Right ventricle myocardium inferior (tissue), 1 donor: ENCODE results near the gene PXMP4. TPM values are rescaled to one million over a fixed set of nuclear protein-coding genes. Genes with fewer than 3 reads are reported as not detected.

Source experiments
- ATAC-seq: fragments of 200-7000 bp; cut with Tn5 transposase; one replicate; pipeline ENCODE4 v1.9.1; 2020; ENCODE audit warnings: mild to moderate bottlenecking, moderate library complexity
- DNase-seq: peaks from one replicate; pipeline ENCODE4 v3.0.0; 2021; ENCODE audit errors: missing footprints
- intact Hi-C: fragments of 100-400 bp; cut with DNase I; formaldehyde crosslinking; loops from one replicate; pipeline ENCODE4 v1.11.0; 2022
- total RNA-seq: library from RNA; stranded (reverse); fragmentation: NEBNext Ultra II Directional; extraction: Animal tissue kit (Norgen Biotek cat#: 25700); gene quantifications from one replicate; pipeline ENCODE4 v1.2.1, GENCODE V29; 2021
- donor health status: DM: no; HTN: yes; CAD: no; lungs with severe emphysema.

The PXMP4 gene
- total RNA-seq, 1 donor from 2014 or later = 11.4 TPM

- peak; percentile 73 for DNase-seq
- ATAC-seq = peak; percentile 36
- intact Hi-C loops = no loop called here
These were observed 44.8 kb downstream of the PXMP4 start for GRCh38 chr20:33675136-33675959.

GRCh38 chr20:33674294-33675135, 45.6 kb downstream of the PXMP4 start, which contains the start of gene NECAB3:
TSS of gene NECAB3 (minus strand) at chr20:33674428. CDS start at chr20:33674352, 76 bp downstream.
- DNase-seq = peak; percentile 91
- intact Hi-C loops = loop anchor here (5.0 kb wide), 2 partner anchors 48 to 272 kb away; partner anchors contain the start of genes CDK5RAP1 and PXMP4
- ATAC-seq = peak; percentile 79

GRCh38 chr20:33673410-33674293, 46.5 kb downstream of the PXMP4 start:
- ATAC-seq (no peak), DNase-seq (peak; percentile 73)
- intact Hi-C loops = loop anchor here (5.0 kb wide), 2 partner anchors 49 to 271 kb away; partner anchors contain the start of genes CDK5RAP1 and PXMP4

- DNase-seq (no peak), ATAC-seq (no peak)
- intact Hi-C loops = loop anchor here (5.0 kb wide), 2 partner anchors 49 to 271 kb away; partner anchors contain the start of genes CDK5RAP1 and PXMP4
These were observed 47.0 kb downstream of the PXMP4 start for GRCh38 chr20:33673114-33673409.

- no peak for DNase-seq
- intact Hi-C loops = loop anchor here (5.0 kb wide), 2 partner anchors 50 to 270 kb away; partner anchors contain the start of genes CDK5RAP1 and PXMP4
- no peak for ATAC-seq
These were observed 47.5 kb downstream of the PXMP4 start for GRCh38 chr20:33672426-33673113.

- intact Hi-C loops = loop anchor here (5.0 kb wide), 2 partner anchors 51 to 269 kb away; partner anchors contain the start of genes CDK5RAP1 and PXMP4
- DNase-seq (no peak), ATAC-seq (no peak)
These were observed 48.4 kb downstream of the PXMP4 start for GRCh38 chr20:33671573-33672288.

GRCh38 chr20:33670715-33671499, 49.2 kb downstream of the PXMP4 start:
- intact Hi-C loops = loop anchor here (5.0 kb wide), 2 partner anchors 51 to 269 kb away; partner anchors contain the start of genes CDK5RAP1 and PXMP4
- ATAC-seq (no peak), DNase-seq (no peak)

GRCh38 chr20:33669873-33670640, 50.1 kb downstream of the PXMP4 start:
- intact Hi-C loops = loop anchor here (2.0 to 5.0 kb wide), 3 partner anchors 52 to 268 kb away; partner anchors contain the start of genes CDK5RAP1 and PXMP4
- no peak for DNase-seq
- ATAC-seq = no peak

GRCh38 chr20:33669224-33669623, 50.9 kb downstream of the PXMP4 start:
- intact Hi-C loops = loop anchor here (2.0 kb wide), 1 partner anchor 212 kb away; no protein-coding TSS in a partner anchor
- DNase-seq (no peak), ATAC-seq (no peak)

GRCh38 chr20:33668466-33669155, 51.5 kb downstream of the PXMP4 start:
- no peak for ATAC-seq
- intact Hi-C loops = loop anchor here (2.0 kb wide), 1 partner anchor 212 kb away; no protein-coding TSS in a partner anchor
- DNase-seq = no peak

GRCh38 chr20:33667676-33668465, 52.2 kb downstream of the PXMP4 start:
- DNase-seq (peak; percentile 93), ATAC-seq (peak; percentile 59)
- intact Hi-C loops = loop anchor here (2.0 kb wide), 1 partner anchor 211 kb away; no protein-coding TSS in a partner anchor

GRCh38 chr20:33667245-33667675, 52.9 kb downstream of the PXMP4 start:
- intact Hi-C loops = no loop called here
- peak; percentile 22 for ATAC-seq

GRCh38 chr20:33666293-33667244, 53.5 kb downstream of the PXMP4 start, which contains the start of gene ACTL10:
TSS of gene ACTL10 (plus strand) at chr20:33666943. CDS start at chr20:33667498, 555 bp downstream.
- intact Hi-C loops = no loop called here
- DNase-seq (peak; percentile 99), ATAC-seq (peak; percentile 82)

More at GRCh38 chr20:33667245-33667675, 52.9 kb downstream of the PXMP4 start:
- peak; percentile 87 for DNase-seq
